Type B pancreatic cell (in vitro differentiated cells): Measurements from ENCODE around the gene KSR1. TPM values are rescaled to one million over a fixed set of nuclear protein-coding genes. Genes with fewer than 3 reads are reported as not detected.

Experiments used
- DNase-seq: peaks from one replicate; pipeline ENCODE4 v3.0.0; 2021; ENCODE audit warnings: mixed read lengths; ENCODE audit not compliant: unreplicated experiment; ENCODE audit errors: extremely low spot score
- H3K27ac Mint-ChIP-seq: 2 replicates; pipeline ENCODE4 v1.8.0; 2021; ENCODE audit warnings: mild to moderate bottlenecking, mixed read lengths
- H3K27me3 Mint-ChIP-seq: 2 replicates; pipeline ENCODE4 v1.8.0; 2021; ENCODE audit warnings: mixed read lengths
- H3K36me3 Mint-ChIP-seq: 2 replicates; pipeline ENCODE4 v1.8.0; 2021; ENCODE audit warnings: mixed read lengths
- H3K4me1 Mint-ChIP-seq: one replicate; pipeline ENCODE4 v1.8.0; 2021; ENCODE audit warnings: mixed read lengths; ENCODE audit not compliant: unreplicated experiment
- H3K4me3 Mint-ChIP-seq: 2 replicates; pipeline ENCODE4 v1.8.0; 2021; ENCODE audit warnings: mild to moderate bottlenecking, mixed read lengths
- H3K9me3 Mint-ChIP-seq: 2 replicates; pipeline ENCODE4 v1.8.0; 2021; ENCODE audit warnings: mixed read lengths
- total RNA-seq: library from RNA; stranded (reverse); gene quantifications from 2 replicates; pipeline ENCODE4 v1.2.1, GENCODE V29; 2021; ENCODE audit warnings: low replicate concordance
- TF ChIP-seq, protein P1 (sequence below): fragments of 200-600 bp; sonication (generic); conservative IDR thresholded peaks from 2 replicates; pipeline ENCODE4 v1.5.0; 2021; ENCODE audit warnings: antibody characterized with exemption, mild to moderate bottlenecking

Gene KSR1
- total RNA-seq, 1 donor from 2014 or later = 57.8 TPM

- H3K9me3 Mint-ChIP-seq = no peaks in the 10 kb centered on the region
- H3K27ac Mint-ChIP-seq = no peak overlapping the region
- H3K4me1 Mint-ChIP-seq = no peaks in the 10 kb centered on the region
- H3K4me3 Mint-ChIP-seq = no peak overlapping the region
- DNase-seq = no peak
- TF ChIP-seq, protein P1, sequence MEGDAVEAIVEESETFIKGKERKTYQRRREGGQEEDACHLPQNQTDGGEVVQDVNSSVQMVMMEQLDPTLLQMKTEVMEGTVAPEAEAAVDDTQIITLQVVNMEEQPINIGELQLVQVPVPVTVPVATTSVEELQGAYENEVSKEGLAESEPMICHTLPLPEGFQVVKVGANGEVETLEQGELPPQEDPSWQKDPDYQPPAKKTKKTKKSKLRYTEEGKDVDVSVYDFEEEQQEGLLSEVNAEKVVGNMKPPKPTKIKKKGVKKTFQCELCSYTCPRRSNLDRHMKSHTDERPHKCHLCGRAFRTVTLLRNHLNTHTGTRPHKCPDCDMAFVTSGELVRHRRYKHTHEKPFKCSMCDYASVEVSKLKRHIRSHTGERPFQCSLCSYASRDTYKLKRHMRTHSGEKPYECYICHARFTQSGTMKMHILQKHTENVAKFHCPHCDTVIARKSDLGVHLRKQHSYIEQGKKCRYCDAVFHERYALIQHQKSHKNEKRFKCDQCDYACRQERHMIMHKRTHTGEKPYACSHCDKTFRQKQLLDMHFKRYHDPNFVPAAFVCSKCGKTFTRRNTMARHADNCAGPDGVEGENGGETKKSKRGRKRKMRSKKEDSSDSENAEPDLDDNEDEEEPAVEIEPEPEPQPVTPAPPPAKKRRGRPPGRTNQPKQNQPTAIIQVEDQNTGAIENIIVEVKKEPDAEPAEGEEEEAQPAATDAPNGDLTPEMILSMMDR = peak; percentile 68
- peaks cover 11% of the 10 kb centered on the region for H3K36me3 Mint-ChIP-seq
- H3K27me3 Mint-ChIP-seq = no peaks in the 10 kb centered on the region
Measured at GRCh38 chr17:27609611-27610303, 153.5 kb downstream of the KSR1 start.

DNA sequence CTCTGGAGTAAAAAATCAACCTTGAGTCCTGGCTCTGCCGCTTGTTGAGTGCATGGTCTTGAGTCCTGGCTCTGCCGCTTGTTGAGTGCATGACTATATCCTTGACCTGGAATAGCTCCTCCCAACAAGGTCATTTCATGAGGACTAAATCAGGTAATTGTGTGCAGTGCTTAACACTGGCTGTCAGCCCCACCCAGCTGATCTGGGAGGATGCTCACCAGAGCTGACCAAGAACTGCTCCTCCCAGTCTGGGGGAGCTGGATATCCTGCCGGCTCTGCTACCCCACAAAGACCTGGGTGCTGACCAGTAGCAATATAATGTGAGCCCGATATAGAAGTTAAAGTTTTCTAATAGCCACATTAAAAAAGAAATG is 154.0 kb downstream of the KSR1 start:
- Mint-ChIP-seq H3K9me3 (no peaks in the 10 kb centered on the region), H3K27me3 (no peaks in the 10 kb centered on the region), H3K27ac (no peak overlapping the region), H3K36me3 (peaks cover 17% of the 10 kb centered on the region), H3K4me3 (no peak overlapping the region), H3K4me1 (no peaks in the 10 kb centered on the region)
- no peak for DNase-seq
- TF ChIP-seq, protein P1 = no peak

DNA sequence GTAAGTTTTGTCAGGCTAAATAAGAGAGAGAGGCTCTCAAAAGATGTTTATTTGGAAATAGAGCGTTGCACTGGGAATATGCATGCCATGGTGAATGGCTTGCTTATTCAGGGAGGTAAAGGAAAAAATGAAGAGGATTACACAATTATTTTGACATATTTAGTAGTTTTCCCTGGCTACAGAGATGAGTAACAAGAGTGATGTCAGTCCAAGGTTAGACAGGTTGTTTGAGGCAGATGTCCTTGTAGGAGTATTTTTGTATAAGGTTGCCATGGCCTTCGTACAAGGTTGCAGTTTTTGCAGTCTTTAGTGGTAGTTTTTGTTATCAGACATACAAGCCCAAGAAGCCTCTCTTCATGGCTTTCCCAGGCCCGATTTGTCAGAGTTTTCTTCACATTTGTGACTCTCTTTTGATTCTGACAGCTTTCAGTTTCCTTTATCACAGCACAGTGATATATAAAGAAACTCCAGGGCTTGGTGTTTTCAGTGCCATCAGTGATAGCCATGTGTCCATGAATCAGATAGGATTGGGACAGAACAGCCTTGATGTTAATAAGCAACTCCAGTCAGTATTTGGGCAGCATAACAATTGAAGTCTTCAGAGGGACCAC is 156.0 kb downstream of the KSR1 start:
- Mint-ChIP-seq H3K27ac (no peak overlapping the region), H3K36me3 (peaks cover 28% of the 10 kb centered on the region), H3K4me1 (no peaks in the 10 kb centered on the region), H3K9me3 (no peaks in the 10 kb centered on the region), H3K27me3 (no peaks in the 10 kb centered on the region), H3K4me3 (no peak overlapping the region)
- no peak for DNase-seq
- TF ChIP-seq, protein P1 = no peak

GRCh38 chr17:27613433-27613832 is 157.2 kb downstream of the KSR1 start:
- H3K27ac Mint-ChIP-seq = no peak overlapping the region
- no peak overlapping the region for H3K4me3 Mint-ChIP-seq
- TF ChIP-seq, protein P1 = no peak
- H3K27me3 Mint-ChIP-seq = no peaks in the 10 kb centered on the region
- H3K9me3 Mint-ChIP-seq = no peaks in the 10 kb centered on the region
- DNase-seq = no peak
- peaks cover 28% of the 10 kb centered on the region for H3K36me3 Mint-ChIP-seq
- no peaks in the 10 kb centered on the region for H3K4me1 Mint-ChIP-seq

DNA sequence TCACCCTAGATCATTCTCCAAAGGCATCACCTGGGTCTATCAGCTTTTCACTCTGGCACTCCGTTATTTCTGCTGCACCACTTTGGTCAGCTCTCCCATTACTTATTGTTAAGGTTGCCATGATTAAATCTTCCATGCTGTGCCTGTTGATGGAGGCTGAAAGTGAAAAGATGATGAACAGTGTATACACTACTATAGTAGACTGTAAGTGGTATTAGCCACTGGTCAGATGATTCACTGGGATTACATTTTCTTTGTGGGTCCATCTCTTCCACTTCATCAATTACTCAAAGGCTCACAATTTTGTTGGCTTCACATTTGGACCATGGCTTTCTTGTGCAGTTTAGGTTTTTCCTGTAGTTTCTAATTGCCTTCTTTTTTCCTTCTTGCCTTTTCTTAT is 158.9 kb downstream of the KSR1 start:
- TF ChIP-seq, protein P1 = no peak
- no peak for DNase-seq
- Mint-ChIP-seq H3K9me3 (no peaks in the 10 kb centered on the region), H3K27me3 (no peaks in the 10 kb centered on the region), H3K27ac (no peak overlapping the region), H3K4me3 (no peak overlapping the region), H3K4me1 (no peaks in the 10 kb centered on the region), H3K36me3 (peaks cover 23% of the 10 kb centered on the region)
